CD4-positive, CD25-positive, alpha-beta regulatory T cell (primary cell): Measurements from ENCODE around the gene SEPTIN3. TPM values are rescaled to one million over a fixed set of nuclear protein-coding genes. Genes with fewer than 3 reads are reported as not detected.
"Not testable (repeated sequence)": the region's sequence is repeated elsewhere in the genome, so short reads cannot be mapped to it uniquely, and the experiment has no call there.

Experiments
- ATAC-seq, 2 donors: fragments of 150-1000 bp; cut with Tn5 transposase; one replicate each; pipeline ENCODE4 v1.10.0; 2021; ENCODE audit warnings: low read depth in 2 of 2, moderate number of reproducible peaks in 2 of 2, moderate library complexity in 1 of 2
- DNase-seq, 3 donors: peaks; one replicate each; pipeline versions ENCODE4 v3.0.0 to v3.0.0-alpha.2; 2012 to 2022; ENCODE audit warnings: mixed read lengths in 1 of 3
- H3K27ac ChIP-seq: one replicate; pipeline ENCODE4 v1.7.0; 2013; ENCODE audit warnings: mild to moderate bottlenecking, low read length; ENCODE audit not compliant: insufficient read depth, poor library complexity, severe bottlenecking
- H3K27me3 ChIP-seq: one replicate; pipeline ENCODE4 v1.7.0; 2013; ENCODE audit warnings: low read length; ENCODE audit not compliant: control insufficient read depth, insufficient read depth
- H3K36me3 ChIP-seq: one replicate; pipeline ENCODE4 v1.7.0; 2013; ENCODE audit warnings: mild to moderate bottlenecking, low read length, moderate library complexity; ENCODE audit not compliant: control insufficient read depth, insufficient read depth
- H3K4me1 ChIP-seq: 2 replicates; pipeline ENCODE4 v1.7.0; 2013; ENCODE audit warnings: mild to moderate bottlenecking, low read length; ENCODE audit not compliant: insufficient read depth, control insufficient read depth, poor library complexity, severe bottlenecking
- H3K4me3 ChIP-seq: one replicate; pipeline ENCODE4 v1.7.0; 2013; ENCODE audit warnings: low read depth, mild to moderate bottlenecking, low read length, moderate library complexity
- H3K9me3 ChIP-seq, 2 experiments: 1 replicate in 1 of 2; 2 replicates in 1 of 2; pipeline ENCODE4 v1.7.0; 2013; ENCODE audit warnings: low read length in 2 of 2, mild to moderate bottlenecking in 1 of 2, moderate library complexity in 1 of 2; ENCODE audit not compliant: control insufficient read depth in 2 of 2
- H3K27ac Mint-ChIP-seq, 3 donors: one replicate each; pipeline ENCODE4 v1.8.0; 2020 to 2022; ENCODE audit warnings: mild to moderate bottlenecking in 3 of 3, mixed read lengths in 3 of 3, moderate library complexity in 2 of 3
- H3K27me3 Mint-ChIP-seq: one replicate; pipeline ENCODE4 v1.8.0; 2022; ENCODE audit warnings: mild to moderate bottlenecking, mixed read lengths
- H3K36me3 Mint-ChIP-seq: one replicate; pipeline ENCODE4 v1.8.0; 2020; ENCODE audit warnings: mixed read lengths
- H3K4me1 Mint-ChIP-seq, 4 donors: one replicate each; pipeline ENCODE4 v1.8.0; 2020 to 2022; ENCODE audit warnings: mixed read lengths in 4 of 4, mild to moderate bottlenecking in 1 of 4
- H3K4me3 Mint-ChIP-seq, 4 donors: one replicate each; pipeline ENCODE4 v1.8.0; 2020 to 2022; ENCODE audit warnings: mild to moderate bottlenecking in 4 of 4, mixed read lengths in 4 of 4, moderate library complexity in 3 of 4
- H3K9me3 Mint-ChIP-seq, 7 donors: one replicate each; pipeline ENCODE4 v1.8.0; 2020 to 2022; ENCODE audit warnings: mixed read lengths in 7 of 7, mild to moderate bottlenecking in 3 of 7, moderate library complexity in 2 of 7
- polyA plus RNA-seq, 4 donors: library from polyadenylated mRNA; unstranded; fragments of 300-500 nt; fragmentation: Illumina TruSeq; gene quantifications; one replicate each; pipeline ENCODE4 v1.2.3, GENCODE V29; 2021
- total RNA-seq: library from RNA; stranded (reverse); gene quantifications from one replicate; pipeline ENCODE4 v1.2.3, GENCODE V29; 2022

The SEPTIN3 gene
- total and polyA plus RNA-seq, 5 donors from 2014 or later: 0.11 to 0.67 (median 0.44) TPM; not detected in 1

DNA sequence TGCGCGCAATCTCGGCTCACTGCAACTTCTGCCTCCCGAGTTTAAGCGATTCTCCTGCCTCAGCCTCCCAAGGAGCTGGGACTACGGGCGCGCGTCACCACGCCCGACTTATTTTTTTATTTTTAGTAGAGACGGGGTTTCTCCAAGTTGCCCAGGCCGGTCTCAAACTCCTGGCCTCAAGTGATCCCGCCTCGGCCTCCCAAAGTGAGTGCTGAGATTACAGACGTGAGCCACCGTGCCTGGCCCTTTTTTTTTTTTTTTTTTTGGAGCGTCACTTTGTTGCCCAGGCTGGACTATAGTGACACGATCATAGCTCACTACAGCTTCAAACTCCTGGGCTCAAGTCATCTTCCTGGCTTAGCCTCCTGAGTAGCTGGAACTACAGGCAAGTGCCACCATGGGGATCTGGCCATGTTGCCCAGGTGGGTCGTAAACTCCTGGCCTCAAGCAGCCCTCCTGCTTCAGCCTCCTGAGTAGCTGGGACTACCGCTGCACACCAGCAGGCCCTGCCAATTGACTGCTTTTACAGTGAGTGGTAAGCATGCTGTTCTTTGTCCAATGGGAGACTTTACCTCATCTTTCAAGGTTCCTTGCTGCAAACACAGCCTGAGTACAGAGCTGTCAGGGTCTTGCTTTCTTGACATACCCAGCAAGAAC, 21.7 kb upstream of the SEPTIN3 start:
- H3K27ac Mint-ChIP-seq: peak overlapping the region in 2 of 3 donors; percentile 86 to 91
- H3K4me3 ChIP-seq: peak overlapping the region; percentile 74

DNA sequence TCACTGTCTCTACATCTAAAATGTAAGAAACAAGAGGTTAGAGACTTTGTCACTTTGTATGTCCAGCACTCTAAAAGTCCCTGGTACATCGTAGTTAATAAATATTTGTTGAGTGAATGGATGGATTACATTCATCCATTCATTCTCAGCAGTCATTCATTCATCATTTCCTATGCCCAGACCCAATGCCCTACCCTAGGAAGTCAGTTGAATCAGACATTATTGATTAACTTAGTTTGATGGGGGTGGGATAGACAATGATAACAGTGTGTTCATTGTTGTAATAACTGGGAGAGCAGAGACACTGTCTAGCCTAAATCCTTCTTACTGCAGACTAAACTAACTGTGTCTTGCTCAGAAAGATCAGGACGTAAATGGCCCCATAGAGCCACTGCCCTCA, 21.1 kb upstream of the SEPTIN3 start:
- Mint-ChIP-seq H3K9me3 (no peaks in the 10 kb centered on the region), H3K27me3 (no peaks in the 10 kb centered on the region), H3K36me3 (no peaks in the 10 kb centered on the region), H3K27ac (no peak overlapping the region), H3K4me1 (peaks cover 0 to 29% (median 18%) of the 10 kb centered on the region in 4 donors), H3K4me3 (peak overlapping the region in 1 of 4 donors; percentile 64)
- no peak for DNase-seq
- no peak overlapping the region for H3K27ac ChIP-seq
- no peaks in the 10 kb centered on the region for H3K36me3 ChIP-seq
- no peak overlapping the region for H3K4me3 ChIP-seq
- peaks cover 21% of the 10 kb centered on the region for H3K4me1 ChIP-seq
- H3K27me3 ChIP-seq: no peaks in the 10 kb centered on the region
- H3K9me3 ChIP-seq: no peaks in the 10 kb centered on the region
- ATAC-seq: no peak

More for the DNA sequence above, 21.7 kb upstream of the SEPTIN3 start:
- DNase-seq (no peak), ATAC-seq (no peak)
- Histone ChIP-seq H3K27ac (peak overlapping the region; percentile 63), H3K27me3 (no peaks in the 10 kb centered on the region), H3K36me3 (no peaks in the 10 kb centered on the region), H3K9me3 (no peaks in the 10 kb centered on the region), H3K4me1 (peaks cover 21% of the 10 kb centered on the region)
- peak overlapping the region in 3 of 4 donors; percentile 95 to 97 (median 96) for H3K4me3 Mint-ChIP-seq
- no peaks in the 10 kb centered on the region for H3K36me3 Mint-ChIP-seq
- no peaks in the 10 kb centered on the region for H3K27me3 Mint-ChIP-seq
- no peaks in the 10 kb centered on the region for H3K9me3 Mint-ChIP-seq
- peaks cover 0 to 29% (median 18%) of the 10 kb centered on the region in 4 donors for H3K4me1 Mint-ChIP-seq

DNA sequence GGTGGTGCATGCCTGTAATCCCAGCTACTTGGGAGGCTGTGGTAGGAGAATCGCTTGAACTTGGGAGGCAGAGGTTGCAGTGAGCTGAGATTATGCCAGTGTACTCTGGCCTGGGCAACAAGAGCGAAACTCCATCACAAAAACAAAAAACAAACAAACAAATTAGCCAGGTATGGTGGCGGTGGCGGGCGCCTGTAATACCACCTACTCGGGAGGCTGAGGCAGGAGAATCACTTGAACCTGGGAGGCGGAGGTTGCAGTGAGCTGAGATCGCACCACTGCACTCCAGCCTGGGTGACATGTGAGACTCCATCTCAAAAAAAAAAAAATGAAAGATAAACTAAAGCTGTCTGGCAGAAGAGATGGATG, 20.3 kb upstream of the SEPTIN3 start:
- peaks cover 0 to 25% (median 15%) of the 10 kb centered on the region in 4 donors for H3K4me1 Mint-ChIP-seq
- not testable (repeated sequence) for ATAC-seq, H3K4me3 ChIP-seq, H3K27me3 Mint-ChIP-seq, DNase-seq, H3K9me3 ChIP-seq, H3K27ac ChIP-seq, H3K36me3 ChIP-seq, H3K36me3 Mint-ChIP-seq, H3K27me3 ChIP-seq, H3K27ac Mint-ChIP-seq, H3K9me3 Mint-ChIP-seq, H3K4me3 Mint-ChIP-seq
- H3K4me1 ChIP-seq: peaks cover 21% of the 10 kb centered on the region

DNA sequence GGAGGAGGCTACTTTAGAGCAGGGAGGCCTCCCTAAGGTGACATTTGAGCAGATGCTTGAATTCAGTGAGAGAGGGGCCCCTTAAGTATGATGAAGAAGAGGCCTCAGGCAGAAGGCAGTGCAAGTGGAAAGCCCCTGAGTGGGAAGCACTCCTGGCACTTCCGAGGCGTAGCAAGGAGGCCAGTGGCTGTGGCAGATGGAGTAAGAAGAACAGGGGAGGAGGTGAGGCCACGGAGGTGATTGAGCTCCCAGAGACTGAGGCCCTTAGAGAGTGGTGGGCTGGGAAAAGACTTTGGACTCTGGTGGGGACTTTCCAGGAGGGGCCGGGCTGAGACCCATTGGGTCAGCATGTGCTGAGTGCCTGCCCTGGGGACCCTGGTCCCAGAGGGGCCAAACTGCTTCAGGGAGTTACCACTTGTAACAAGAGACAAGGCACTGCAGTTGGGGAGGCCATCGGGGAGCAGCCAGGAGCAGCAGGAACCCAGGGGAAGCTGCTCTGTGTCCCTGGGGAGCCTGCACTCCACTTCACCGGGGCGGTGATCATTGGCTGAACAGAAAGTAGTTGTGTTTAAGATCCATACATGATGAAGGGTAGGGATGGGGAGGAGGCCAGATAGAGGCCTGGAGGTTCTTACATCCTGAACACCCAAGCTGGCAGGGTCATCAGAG, 19.8 kb upstream of the SEPTIN3 start:
- DNase-seq (no peak), ATAC-seq (no peak)
- Mint-ChIP-seq H3K4me1 (peaks cover 0 to 24% (median 14%) of the 10 kb centered on the region in 4 donors), H3K27ac (peak overlapping the region in 1 of 3 donors; percentile 78), H3K27me3 (no peaks in the 10 kb centered on the region), H3K9me3 (no peaks in the 10 kb centered on the region), H3K4me3 (no peak overlapping the region), H3K36me3 (no peaks in the 10 kb centered on the region)
- H3K36me3 ChIP-seq: no peaks in the 10 kb centered on the region
- no peaks in the 10 kb centered on the region for H3K9me3 ChIP-seq
- no peak overlapping the region for H3K4me3 ChIP-seq
- peaks cover 21% of the 10 kb centered on the region for H3K4me1 ChIP-seq
- no peak overlapping the region for H3K27ac ChIP-seq
- no peaks in the 10 kb centered on the region for H3K27me3 ChIP-seq

DNA sequence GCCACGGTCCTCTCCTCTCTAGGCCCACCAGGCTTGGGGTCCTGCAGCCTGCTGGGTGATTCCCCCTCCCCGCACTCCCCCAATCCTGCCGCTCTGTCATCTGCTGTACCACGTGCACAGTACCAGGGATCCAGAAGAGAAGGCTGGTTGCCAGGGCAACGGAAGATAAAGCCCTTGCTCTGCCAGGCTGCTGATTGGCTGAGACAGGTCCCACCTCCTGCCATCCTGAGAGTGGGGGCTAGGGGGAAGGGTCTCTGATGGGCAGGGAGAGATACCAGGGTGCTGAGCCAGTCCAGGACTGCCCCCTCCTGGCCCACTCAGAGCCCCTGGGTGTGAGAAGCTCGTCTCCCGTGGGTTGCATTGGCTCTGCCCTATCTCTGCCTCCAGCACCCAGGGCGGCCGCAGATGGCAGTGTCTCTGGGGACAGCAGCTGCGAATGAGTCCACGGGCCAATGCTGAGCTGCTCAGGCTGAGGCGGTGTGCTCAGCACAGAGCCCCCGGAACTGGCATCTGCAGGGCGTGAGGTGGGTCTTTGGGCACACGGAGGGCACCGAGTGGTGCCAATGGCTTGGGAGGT, 17.3 kb upstream of the SEPTIN3 start, which contains the start of gene SMIM45:
SMIM45 (plus strand) TSS at position 253 of the 577 bp plus-strand sequence.
- Histone ChIP-seq H3K4me1 (peaks cover 6% of the 10 kb centered on the region), H3K9me3 (no peaks in the 10 kb centered on the region), H3K36me3 (no peaks in the 10 kb centered on the region), H3K27ac (no peak within 1 kb of the TSS), H3K27me3 (no peaks in the 10 kb centered on the region), H3K4me3 (no peak within 1 kb of the TSS)
- H3K27ac Mint-ChIP-seq: peak within 1 kb of the TSS in 1 of 3 donors; percentile 65
- ATAC-seq (no peak), DNase-seq (no peak)
- H3K4me3 Mint-ChIP-seq: no peak within 1 kb of the TSS
- peaks cover 0 to 8% (median 3%) of the 10 kb centered on the region in 4 donors for H3K4me1 Mint-ChIP-seq
- no peaks in the 10 kb centered on the region for H3K27me3 Mint-ChIP-seq
- H3K9me3 Mint-ChIP-seq: no peaks in the 10 kb centered on the region
- H3K36me3 Mint-ChIP-seq: no peaks in the 10 kb centered on the region

DNA sequence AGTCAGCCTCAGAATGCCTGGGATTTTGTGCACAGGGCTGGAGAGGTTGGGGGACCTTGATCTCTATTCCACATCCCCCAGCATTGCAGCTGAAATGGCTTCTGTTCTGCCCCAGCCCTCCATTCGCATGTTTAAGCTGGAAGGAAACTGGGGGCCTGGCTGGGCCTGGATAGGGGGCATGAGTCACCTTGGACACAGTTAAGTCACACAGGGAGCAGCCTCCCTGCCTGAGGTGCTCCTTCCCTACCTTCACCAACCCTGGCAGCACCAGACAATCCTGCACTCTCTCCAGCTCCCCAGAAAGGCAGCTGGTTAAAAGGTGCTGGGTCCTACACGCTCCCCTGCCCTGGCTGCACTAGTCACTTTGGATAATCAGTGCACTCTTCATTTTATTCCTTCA, 16.5 kb upstream of the SEPTIN3 start:
- no peak for ATAC-seq
- H3K4me3 Mint-ChIP-seq: no peak overlapping the region

DNA sequence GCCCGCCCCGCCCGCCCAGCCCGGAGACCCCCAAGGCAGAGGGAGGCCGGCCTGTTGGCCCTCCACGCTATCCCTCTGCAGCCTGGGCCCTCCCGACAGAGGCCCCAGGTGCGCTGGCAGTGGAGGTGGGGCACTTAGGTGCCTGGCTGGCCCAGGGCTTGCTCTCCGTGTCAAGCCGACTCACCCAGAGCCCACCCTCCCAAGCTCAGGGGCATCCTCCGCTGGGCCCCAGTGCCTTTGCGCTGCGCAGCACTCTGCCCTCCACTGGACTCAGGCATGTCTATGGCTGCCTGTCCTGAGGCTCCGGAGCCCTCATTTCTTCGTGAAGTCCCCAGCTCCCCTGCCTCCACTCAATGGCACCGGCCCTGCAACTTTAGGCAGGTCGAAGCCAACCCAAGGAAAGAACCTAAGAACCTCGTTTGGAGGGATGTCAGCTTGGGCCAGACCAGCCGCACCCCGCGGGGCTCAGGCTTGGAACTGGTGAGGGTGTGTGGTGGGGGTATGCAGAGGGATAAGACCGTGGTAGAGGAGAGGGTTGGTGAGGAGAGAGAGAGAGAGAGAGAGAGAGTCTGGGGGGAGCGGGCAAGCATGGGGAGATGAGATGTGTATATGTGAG, 11.2 kb upstream of the SEPTIN3 start:
- H3K4me3 ChIP-seq: no peak overlapping the region
- peaks cover 8% of the 10 kb centered on the region for H3K4me1 ChIP-seq
- H3K36me3 Mint-ChIP-seq: no peaks in the 10 kb centered on the region
- peak overlapping the region in 1 of 4 donors; percentile 61 for H3K4me3 Mint-ChIP-seq
- no peak overlapping the region for H3K27ac Mint-ChIP-seq
- no peaks in the 10 kb centered on the region for H3K36me3 ChIP-seq
- H3K27me3 ChIP-seq: no peaks in the 10 kb centered on the region
- no peak overlapping the region for H3K27ac ChIP-seq
- peaks cover 0 to 8% (median 4%) of the 10 kb centered on the region in 4 donors for H3K4me1 Mint-ChIP-seq
- peak; percentile 16 to 34 for ATAC-seq
- H3K9me3 Mint-ChIP-seq: no peaks in the 10 kb centered on the region
- no peak for DNase-seq
- H3K27me3 Mint-ChIP-seq: peaks cover 7% of the 10 kb centered on the region
- H3K9me3 ChIP-seq: no peaks in the 10 kb centered on the region

More for the DNA sequence above, 16.5 kb upstream of the SEPTIN3 start:
- H3K4me1 ChIP-seq: peaks cover 5% of the 10 kb centered on the region
- no peaks in the 10 kb centered on the region for H3K27me3 ChIP-seq
- no peaks in the 10 kb centered on the region for H3K36me3 ChIP-seq
- H3K4me1 Mint-ChIP-seq: peaks cover 0 to 5% (median 4%) of the 10 kb centered on the region in 4 donors
- DNase-seq: no peak
- H3K36me3 Mint-ChIP-seq: no peaks in the 10 kb centered on the region
- no peak overlapping the region for H3K4me3 ChIP-seq
- no peaks in the 10 kb centered on the region for H3K9me3 ChIP-seq
- H3K27ac Mint-ChIP-seq: no peak overlapping the region
- H3K9me3 Mint-ChIP-seq: no peaks in the 10 kb centered on the region
- H3K27ac ChIP-seq: no peak overlapping the region
- H3K27me3 Mint-ChIP-seq: no peaks in the 10 kb centered on the region
